HG02588 (cell line): ENCODE data around the gene ZMYM3.

Source experiments
- ATAC-seq: cut with Tn5 transposase; IDR thresholded peaks from one replicate; pipeline ENCODE4 v1.9.1; 2021; ENCODE audit warnings: mild to moderate bottlenecking, moderate library complexity; ENCODE audit not compliant: unreplicated experiment

Gene ZMYM3

DNA sequence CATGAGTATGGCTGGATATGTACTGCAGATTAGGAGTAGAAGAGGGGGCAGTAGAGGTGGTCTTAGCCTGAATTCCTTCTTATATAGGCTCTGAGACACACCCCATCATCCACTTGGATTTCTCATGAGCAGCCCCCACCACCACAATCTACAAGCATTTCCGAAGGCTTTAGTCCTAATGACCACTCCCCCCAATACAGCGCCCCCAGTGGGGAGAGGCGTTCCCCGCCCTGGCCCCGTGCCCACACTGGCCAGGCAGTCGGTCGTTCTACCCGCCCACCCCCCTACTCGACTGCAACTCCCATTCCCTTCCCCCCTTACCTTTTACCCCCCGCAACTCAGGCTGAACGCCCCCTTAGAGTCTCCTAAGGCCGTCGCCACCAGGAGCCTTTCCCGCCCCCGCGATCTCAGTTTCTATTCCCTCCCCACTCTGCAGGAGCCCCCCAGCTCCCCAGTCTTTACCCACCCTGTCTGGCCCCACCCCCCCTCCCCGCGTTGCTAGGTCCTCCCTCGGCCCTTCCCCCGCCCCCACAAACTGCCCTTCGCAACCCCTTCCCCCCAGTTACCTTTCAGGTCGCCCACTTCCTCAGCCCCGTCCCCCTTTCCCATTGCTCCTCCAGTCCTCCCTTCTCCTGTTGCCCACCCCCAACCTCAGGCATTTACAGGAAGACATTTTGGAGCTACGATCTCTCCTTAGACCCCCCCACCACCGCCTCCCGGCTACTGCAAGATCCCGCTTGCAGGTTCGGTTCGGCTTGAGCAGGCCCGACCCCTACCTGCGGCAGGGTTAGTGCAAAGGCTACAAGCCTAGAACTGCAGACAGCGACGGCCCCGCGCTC, 468 bp downstream of the ZMYM3 start:
- no peak for ATAC-seq

DNA sequence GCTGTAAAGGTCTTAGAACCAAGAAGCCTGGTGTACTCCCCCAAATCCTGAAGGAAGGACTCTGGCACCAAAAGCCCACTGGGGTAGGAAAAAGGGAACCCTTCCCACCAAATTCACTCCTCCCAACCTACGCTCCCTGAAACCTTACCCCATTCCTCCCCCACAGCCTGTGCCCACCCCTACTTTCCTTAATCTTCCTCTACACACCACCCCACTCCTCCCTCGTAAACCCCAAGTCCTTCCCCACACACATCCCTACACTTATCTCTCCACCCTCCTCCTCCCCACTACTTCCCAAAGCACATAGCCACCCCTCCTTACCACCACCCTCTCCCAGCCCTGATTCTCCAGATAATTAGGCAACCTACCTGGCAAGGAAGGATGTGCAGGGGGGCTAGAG, 1.7 kb downstream of the ZMYM3 start:
- ATAC-seq, result no peak

GRCh38 chrX:71251466-71251973, 2.4 kb downstream of the ZMYM3 start:
- no peak for ATAC-seq

DNA sequence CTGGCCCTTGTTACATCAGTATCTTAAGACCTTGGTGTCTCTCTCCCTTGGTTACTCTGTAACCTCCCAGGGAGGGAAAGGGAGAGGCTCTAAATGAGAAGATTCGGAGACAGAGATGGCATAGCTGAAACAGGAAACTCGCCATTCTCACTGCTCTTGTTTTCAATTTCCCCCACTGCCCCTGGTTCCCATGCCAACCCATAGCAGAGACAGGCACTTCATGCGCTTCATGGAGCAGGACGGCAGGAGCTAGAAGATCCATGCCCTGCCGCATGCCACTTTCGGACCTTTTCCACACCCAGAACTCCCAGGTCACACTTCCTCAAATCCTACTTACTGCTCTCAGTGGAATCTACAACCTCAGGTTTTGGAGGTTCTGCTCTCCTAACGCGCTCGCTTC, 3.1 kb downstream of the ZMYM3 start:
- ATAC-seq, result no peak

- ATAC-seq, result no peak
Observed at GRCh38 chrX:71245159-71245558, 8.8 kb downstream of the ZMYM3 start.

- ATAC-seq, result no peak
Observed at GRCh38 chrX:71244359-71245128, 9.4 kb downstream of the ZMYM3 start.

- ATAC-seq, result no peak
Observed at GRCh38 chrX:71241301-71241700, 12.6 kb downstream of the ZMYM3 start.

DNA sequence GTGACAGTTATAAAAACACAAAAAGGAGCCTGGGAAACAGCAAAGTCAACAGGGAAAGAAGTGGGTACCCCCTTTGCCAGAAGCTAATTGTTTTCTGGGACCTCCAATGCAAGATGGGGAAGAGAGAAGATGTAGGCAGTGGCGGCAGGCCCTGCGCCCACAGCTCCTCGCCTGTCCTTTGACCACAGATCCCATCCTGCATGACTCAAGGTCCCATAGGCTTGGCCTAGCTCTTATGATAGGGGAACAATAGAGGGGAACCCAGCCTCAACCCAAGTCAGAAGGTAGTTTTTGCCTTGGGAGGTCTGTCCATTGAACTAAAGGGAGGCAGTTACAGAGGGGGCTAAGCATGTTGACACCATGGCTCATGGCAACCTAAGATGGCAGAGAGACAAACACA, 14.2 kb downstream of the ZMYM3 start:
- no peak for ATAC-seq

DNA sequence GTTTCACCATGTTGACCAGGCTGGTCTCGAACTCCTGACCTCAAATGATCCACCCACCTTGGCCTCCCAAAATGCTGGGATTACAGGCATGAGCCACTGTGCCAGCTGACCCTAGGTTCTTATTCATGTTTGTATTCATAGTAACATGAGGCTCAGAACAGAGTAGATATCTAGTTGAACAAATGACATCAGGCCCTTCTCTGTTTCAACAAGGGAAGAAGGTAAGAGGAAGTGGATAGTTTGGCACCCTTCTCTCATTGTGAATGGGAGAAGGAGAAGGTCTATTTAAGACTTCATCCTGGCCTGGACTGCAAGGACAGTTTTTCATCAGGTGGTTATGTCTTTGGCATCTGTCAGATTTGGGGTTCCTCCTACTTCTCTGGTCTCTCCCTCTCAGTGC, 17.1 kb downstream of the ZMYM3 start:
- ATAC-seq, result no peak

DNA sequence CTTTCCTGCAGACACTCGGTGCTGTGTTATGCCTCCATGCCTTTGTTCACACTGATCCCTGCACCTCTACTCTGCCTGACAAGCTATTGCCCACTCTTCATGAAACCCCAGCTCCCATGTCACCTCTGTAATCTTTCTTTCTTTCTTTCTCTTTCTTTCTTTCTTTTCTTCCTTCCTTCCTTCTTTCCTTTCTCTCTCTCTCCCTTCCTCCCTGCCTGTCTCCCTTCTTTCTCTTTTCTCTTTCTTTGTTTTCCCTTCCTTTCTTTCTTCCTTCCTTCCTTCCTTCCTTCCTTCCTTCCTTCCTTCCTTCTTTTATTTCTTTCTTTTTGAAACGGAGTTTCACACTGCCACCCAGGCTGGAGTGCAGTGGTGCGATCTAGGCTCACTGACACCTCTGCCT, 18.5 kb downstream of the ZMYM3 start:
- ATAC-seq, result no peak

- no peak for ATAC-seq
Observed at GRCh38 chrX:71228063-71228642, 25.8 kb downstream of the ZMYM3 start.

DNA sequence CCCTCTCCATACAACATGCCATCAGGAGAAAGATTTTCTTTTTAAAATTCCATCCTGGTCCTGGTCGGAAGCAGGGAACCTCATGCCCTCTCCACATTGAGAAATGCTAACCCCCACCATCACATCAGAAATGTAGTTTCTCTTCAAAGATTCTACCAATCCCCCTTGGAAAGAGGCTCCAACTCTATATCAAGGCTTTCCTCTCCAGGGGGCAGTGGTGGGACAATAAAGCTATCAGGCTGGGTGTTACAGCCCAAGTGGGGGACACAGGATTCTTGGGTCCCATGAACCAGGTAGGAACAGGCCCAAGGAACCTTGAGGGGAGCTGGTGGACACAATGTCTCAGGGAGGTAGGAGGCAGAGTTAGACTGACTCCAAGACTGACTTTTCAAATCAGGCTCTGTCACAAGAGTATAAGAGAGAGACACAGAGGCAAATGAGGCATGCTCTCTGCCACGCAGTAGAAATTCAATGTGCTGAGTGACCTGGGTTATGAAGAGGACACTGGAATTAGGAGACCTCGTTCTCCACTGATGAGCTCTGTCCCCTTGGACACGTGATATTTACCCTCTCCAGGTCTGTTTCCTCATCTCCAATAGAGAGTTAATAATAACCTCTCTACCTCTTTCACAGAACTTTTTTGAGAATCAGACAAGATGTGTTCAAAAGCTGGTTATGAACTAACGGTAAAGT, 26.4 kb downstream of the ZMYM3 start:
- no peak for ATAC-seq

DNA sequence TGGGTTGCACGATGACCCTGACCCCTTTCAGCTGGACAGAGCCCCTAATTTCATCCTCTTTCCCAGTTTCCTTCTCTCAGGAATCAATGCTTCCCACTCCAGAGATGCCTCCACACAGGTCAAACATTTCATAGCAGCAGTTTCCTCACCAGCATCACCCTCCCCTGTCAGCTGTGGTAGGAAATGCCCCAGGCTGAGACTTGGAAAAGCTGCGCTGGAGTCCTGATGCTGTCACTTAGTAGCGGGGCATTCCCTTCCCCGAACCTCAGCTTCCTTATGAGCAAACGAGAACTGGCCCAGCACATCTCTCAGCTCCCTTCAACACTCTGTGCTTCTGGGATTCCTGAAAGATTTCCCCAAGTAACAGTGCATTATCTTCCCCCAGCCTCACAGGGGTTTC, 28.3 kb downstream of the ZMYM3 start:
- no peak for ATAC-seq

GRCh38 chrX:71225009-71225408, 28.9 kb downstream of the ZMYM3 start:
- no peak for ATAC-seq

DNA sequence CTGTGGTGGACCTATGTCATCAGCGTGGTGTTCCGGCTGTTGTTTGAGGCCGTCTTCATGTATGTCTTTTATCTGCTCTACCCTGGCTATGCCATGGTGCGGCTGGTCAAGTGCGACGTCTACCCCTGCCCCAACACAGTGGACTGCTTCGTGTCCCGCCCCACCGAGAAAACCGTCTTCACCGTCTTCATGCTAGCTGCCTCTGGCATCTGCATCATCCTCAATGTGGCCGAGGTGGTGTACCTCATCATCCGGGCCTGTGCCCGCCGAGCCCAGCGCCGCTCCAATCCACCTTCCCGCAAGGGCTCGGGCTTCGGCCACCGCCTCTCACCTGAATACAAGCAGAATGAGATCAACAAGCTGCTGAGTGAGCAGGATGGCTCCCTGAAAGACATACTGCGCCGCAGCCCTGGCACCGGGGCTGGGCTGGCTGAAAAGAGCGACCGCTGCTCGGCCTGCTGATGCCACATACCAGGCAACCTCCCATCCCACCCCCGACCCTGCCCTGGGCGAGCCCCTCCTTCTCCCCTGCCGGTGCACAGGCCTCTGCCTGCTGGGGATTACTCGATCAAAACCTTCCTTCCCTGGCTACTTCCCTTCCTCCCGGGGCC, 29.7 kb downstream of the ZMYM3 start:
- ATAC-seq, result no peak

GRCh38 chrX:71222929-71223328, 31.0 kb downstream of the ZMYM3 start, which contains the start of gene GJB1:
Gene GJB1, plus strand, starts transcription at chrX:71223224. Its CDS starts 484 bp downstream, at chrX:71223708.
- ATAC-seq, result no peak

- no peak for ATAC-seq
Observed at GRCh38 chrX:71221145-71221544, 32.8 kb downstream of the ZMYM3 start.

DNA sequence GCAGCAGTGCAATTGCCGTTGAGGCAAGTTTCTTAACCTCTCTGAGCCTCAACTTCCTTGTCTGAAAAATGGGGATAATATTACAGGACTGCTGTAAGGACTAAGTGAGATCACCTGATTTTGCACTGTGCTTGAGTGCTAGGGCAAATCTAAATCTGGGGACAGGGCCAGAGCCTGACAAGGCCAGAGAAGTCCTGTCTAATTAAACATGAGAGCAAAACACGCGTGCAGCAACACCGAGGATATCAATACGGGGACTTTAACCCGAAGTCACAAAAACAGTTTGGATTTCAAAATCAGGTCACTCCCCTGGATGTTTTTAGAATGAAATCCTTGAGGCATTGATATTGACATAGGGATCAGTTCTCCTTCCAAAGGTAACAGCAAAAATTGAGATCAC, 36.6 kb downstream of the ZMYM3 start:
- ATAC-seq, result no peak

DNA sequence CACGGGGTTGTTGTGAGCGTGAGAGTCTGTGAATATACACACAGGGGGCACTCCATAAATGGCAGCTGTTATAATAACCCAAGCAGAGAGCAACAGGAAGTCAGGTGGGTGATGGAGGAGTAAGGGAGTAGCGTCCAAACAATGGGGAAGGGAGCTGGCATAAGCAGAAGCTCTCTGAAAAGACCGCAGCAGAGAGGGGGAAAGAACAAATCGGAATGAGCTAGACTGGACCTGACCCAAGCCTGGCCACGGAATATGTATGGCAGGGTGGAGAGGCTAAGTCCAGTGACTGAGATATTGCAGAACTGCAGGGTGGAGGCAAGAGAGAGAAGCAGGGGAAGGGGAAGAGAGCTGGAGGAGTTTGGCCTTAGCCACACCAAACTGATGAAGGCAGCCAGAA, 37.5 kb downstream of the ZMYM3 start:
- no peak for ATAC-seq

DNA sequence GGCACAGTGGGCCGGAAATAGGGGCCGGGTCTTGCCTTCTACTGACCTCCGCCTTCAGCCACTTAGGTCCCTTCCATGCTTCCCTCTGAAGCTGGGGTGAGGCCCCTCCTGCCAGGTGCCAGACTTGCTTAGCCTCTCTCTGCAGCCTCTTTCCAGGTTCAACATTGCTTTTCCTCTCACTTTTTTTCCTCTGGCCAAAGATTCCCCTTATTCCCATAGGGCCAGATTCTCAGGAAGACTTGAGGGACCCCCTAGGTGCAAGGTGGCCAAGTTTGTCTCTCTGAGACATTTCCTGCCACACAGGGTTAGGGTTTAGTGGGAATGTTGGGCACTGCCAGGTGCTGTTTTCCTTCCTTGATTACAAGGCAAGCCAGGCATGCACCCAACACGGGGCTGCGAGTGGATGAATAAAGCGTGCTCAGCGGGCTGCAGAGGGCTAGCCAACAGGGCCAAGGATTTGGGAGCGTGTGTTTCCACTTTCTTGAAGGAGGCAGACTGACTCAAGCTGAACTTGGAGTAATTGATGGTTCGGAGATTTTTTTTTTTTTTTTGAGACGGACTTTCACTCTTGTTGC, 38.5 kb downstream of the ZMYM3 start:
- ATAC-seq, result no peak
